Measurements from ENCODE around the gene SCART1.

DNA sequence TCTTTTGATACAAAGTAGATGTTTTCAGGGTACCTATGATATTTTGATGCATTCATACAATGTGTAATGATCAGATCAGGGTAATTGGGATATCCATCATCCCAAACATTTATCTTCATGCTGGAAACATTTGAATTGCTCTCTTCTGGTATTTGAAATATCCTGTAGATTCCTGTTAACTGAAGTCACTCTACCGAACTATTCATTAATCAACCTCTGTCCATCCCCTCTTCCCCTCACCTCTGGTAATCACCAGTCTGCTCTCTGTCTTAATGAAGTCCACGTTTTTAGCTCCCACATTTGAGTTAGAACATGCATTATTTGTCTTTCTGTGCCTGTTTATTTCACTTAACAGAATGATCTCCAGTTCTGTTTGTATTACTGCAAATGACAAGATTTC is 48.5 kb upstream of the SCART1 start:
- TF ChIP-seq POLR2AphosphoS5 (IDR thresholded peaks at IDR 0.05), result no peak
- TF ChIP-seq, protein P1, sequence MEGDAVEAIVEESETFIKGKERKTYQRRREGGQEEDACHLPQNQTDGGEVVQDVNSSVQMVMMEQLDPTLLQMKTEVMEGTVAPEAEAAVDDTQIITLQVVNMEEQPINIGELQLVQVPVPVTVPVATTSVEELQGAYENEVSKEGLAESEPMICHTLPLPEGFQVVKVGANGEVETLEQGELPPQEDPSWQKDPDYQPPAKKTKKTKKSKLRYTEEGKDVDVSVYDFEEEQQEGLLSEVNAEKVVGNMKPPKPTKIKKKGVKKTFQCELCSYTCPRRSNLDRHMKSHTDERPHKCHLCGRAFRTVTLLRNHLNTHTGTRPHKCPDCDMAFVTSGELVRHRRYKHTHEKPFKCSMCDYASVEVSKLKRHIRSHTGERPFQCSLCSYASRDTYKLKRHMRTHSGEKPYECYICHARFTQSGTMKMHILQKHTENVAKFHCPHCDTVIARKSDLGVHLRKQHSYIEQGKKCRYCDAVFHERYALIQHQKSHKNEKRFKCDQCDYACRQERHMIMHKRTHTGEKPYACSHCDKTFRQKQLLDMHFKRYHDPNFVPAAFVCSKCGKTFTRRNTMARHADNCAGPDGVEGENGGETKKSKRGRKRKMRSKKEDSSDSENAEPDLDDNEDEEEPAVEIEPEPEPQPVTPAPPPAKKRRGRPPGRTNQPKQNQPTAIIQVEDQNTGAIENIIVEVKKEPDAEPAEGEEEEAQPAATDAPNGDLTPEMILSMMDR (IDR thresholded peaks at IDR 0.05), result no peak
- TF ChIP-seq POLR2A (IDR thresholded peaks at IDR 0.05), result no peak

Data from gastroesophageal sphincter (tissue), 3 donors.